ENCODE data around the gene TLE2.

DNA sequence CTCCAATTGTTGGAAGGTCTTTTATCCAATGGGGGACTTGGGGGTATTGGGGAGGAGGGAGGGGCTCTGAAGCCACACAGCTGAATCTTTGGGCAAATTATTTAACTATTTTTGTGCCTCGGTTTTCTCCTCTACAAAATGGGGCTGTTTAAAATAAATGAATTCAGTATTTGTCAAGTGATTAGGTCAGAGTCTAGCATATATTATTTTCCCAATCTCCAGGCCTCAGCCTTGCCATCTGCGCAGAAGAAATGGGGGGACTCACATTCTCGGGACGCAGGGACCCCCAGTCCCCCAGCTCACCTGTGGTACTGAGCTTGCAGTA is 31.7 kb upstream of the TLE2 start:
- TF ChIP-seq, protein P1, sequence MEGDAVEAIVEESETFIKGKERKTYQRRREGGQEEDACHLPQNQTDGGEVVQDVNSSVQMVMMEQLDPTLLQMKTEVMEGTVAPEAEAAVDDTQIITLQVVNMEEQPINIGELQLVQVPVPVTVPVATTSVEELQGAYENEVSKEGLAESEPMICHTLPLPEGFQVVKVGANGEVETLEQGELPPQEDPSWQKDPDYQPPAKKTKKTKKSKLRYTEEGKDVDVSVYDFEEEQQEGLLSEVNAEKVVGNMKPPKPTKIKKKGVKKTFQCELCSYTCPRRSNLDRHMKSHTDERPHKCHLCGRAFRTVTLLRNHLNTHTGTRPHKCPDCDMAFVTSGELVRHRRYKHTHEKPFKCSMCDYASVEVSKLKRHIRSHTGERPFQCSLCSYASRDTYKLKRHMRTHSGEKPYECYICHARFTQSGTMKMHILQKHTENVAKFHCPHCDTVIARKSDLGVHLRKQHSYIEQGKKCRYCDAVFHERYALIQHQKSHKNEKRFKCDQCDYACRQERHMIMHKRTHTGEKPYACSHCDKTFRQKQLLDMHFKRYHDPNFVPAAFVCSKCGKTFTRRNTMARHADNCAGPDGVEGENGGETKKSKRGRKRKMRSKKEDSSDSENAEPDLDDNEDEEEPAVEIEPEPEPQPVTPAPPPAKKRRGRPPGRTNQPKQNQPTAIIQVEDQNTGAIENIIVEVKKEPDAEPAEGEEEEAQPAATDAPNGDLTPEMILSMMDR (optimal IDR thresholded peaks at IDR 0.05 in 1 of 3, IDR thresholded peaks at IDR 0.05 in 1 of 3, conservative IDR thresholded peaks at IDR 0.05 in 1 of 3; ENCODE audit: extremely low read depth in 1 of 3, insufficient read depth in 2 of 3, low read length in 3 of 3), result no peak
- no peak for TF ChIP-seq EZH2 (IDR thresholded peaks at IDR 0.05; ENCODE audit: low read length)

Data from keratinocyte (primary cell).